Smooth muscle cell (in vitro differentiated cells): ENCODE results near the gene UNC5B. TPM values are rescaled to one million over a fixed set of nuclear protein-coding genes. Genes with fewer than 3 reads are reported as not detected.

Experiments
- DNase-seq: peaks from one replicate; lab custom pipeline; 2025; ENCODE audit not compliant: unreplicated experiment; lab: John Stamatoyannopoulos, UW
- H2AFZ ChIP-seq: fragments of 200-600 bp; sonication (generic); 2 replicates; pipeline ENCODE4 v1.6.0; 2016; ENCODE audit warnings: antibody characterized with exemption, low read depth, mild to moderate bottlenecking
- H3F3A ChIP-seq: fragments of 200-600 bp; sonication (generic); 2 replicates; pipeline ENCODE4 v1.6.0; 2017; ENCODE audit warnings: antibody characterized with exemption, low read depth
- H3K27ac ChIP-seq: fragments of 200-600 bp; sonication (generic); 2 replicates; pipeline ENCODE4 v1.5.1; 2016; ENCODE audit warnings: low read depth, mild to moderate bottlenecking
- H3K27me3 ChIP-seq: fragments of 200-600 bp; sonication (generic); 2 replicates; pipeline ENCODE4 v1.6.1; 2016; ENCODE audit warnings: low read depth, mild to moderate bottlenecking
- H3K36me3 ChIP-seq: fragments of 200-600 bp; sonication (generic); 2 replicates; pipeline ENCODE4 v1.5.1; 2016; ENCODE audit warnings: low read depth
- H3K4me1 ChIP-seq: fragments of 200-600 bp; sonication (generic); 2 replicates; pipeline ENCODE4 v1.5.1; 2016; ENCODE audit warnings: low read depth
- H3K4me2 ChIP-seq: fragments of 200-600 bp; sonication (generic); 2 replicates; pipeline ENCODE4 v1.6.0; 2016; ENCODE audit warnings: mild to moderate bottlenecking
- H3K4me3 ChIP-seq: fragments of 200-600 bp; sonication (generic); 2 replicates; pipeline ENCODE4 v1.5.1; 2016; ENCODE audit warnings: mild to moderate bottlenecking
- H3K79me2 ChIP-seq: fragments of 200-600 bp; sonication (generic); 2 replicates; pipeline ENCODE4 v1.6.0; 2016; ENCODE audit warnings: low read depth, mild to moderate bottlenecking
- H3K9ac ChIP-seq: fragments of 200-600 bp; sonication (generic); 2 replicates; pipeline ENCODE4 v1.6.0; 2016; ENCODE audit warnings: low read depth
- H3K9me3 ChIP-seq: fragments of 200-600 bp; sonication (generic); replicated peaks from 2 replicates; pipeline ENCODE4 v1.5.1; 2016; ENCODE audit warnings: low read depth
- H4K20me1 ChIP-seq: fragments of 200-600 bp; sonication (generic); 2 replicates; pipeline ENCODE4 v1.6.0; 2016; ENCODE audit warnings: low read depth
- WGBS: methylation state at CpG from one replicate; pipeline ENCODE4 v1.1.7; 2016; ENCODE audit warnings: low lambda C conversion rate; 5-methylcytosine and 5-hydroxymethylcytosine counted together
- polyA plus RNA-seq: library from polyadenylated mRNA; unstranded; fragments of >200 nt; fragmentation: Nextera tagmentation; extraction: Ambion mirVana; gene quantifications from 2 replicates; pipeline ENCODE4 v1.2.1, GENCODE V29; 2016
- total RNA-seq: library from RNA; depleted of rRNA; stranded (reverse); fragments of >200 nt; gene quantifications from 2 replicates; pipeline ENCODE4 v1.2.3, GENCODE V29; 2014
- TF ChIP-seq, protein P1 (sequence below): fragments of 200-600 bp; sonication (generic); IDR thresholded peaks from 2 replicates; pipeline ENCODE4 v1.5.1; 2017; ENCODE audit warnings: borderline replicate concordance, mild to moderate bottlenecking, antibody characterized with exemption; ENCODE audit not compliant: insufficient read depth, poor library complexity, severe bottlenecking

Gene UNC5B
- total and polyA plus RNA-seq, 2 experiments from 2014 or later = 89.6 to 142 TPM

DNA sequence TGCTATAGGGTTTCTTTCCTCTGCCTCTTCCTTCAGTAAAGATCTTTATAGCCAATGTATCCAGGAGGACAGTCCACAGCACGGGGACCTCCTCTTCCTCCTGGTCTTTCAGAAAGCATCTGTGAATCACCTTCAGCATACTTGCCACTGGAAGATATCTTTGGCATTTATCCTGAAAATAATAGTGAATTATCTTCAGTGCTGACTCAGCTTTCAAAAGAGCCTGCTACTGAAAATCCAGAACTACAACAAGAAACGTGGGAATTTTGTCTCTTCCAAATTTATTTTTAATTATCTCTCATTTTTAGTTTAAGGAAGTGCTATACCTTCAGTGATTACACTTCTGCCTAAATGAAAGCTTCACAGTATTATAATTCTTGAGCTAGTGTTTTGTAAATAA is 7.6 kb upstream of the UNC5B start:
- no peaks in the 10 kb centered on the region for H3K79me2 ChIP-seq
- no peak for DNase-seq
- H3K9ac ChIP-seq = no peak overlapping the region
- no peaks in the 10 kb centered on the region for H3K9me3 ChIP-seq
- no peak overlapping the region for H3K4me2 ChIP-seq
- no peaks in the 10 kb centered on the region for H3K36me3 ChIP-seq
- no peak overlapping the region for H3K4me3 ChIP-seq
- no peaks in the 10 kb centered on the region for H4K20me1 ChIP-seq
- no peak overlapping the region for H2AFZ ChIP-seq
- H3K4me1 ChIP-seq = peaks cover 12% of the 10 kb centered on the region
- no peak overlapping the region for H3K27ac ChIP-seq
- H3K27me3 ChIP-seq = no peaks in the 10 kb centered on the region
- TF ChIP-seq, protein P1, sequence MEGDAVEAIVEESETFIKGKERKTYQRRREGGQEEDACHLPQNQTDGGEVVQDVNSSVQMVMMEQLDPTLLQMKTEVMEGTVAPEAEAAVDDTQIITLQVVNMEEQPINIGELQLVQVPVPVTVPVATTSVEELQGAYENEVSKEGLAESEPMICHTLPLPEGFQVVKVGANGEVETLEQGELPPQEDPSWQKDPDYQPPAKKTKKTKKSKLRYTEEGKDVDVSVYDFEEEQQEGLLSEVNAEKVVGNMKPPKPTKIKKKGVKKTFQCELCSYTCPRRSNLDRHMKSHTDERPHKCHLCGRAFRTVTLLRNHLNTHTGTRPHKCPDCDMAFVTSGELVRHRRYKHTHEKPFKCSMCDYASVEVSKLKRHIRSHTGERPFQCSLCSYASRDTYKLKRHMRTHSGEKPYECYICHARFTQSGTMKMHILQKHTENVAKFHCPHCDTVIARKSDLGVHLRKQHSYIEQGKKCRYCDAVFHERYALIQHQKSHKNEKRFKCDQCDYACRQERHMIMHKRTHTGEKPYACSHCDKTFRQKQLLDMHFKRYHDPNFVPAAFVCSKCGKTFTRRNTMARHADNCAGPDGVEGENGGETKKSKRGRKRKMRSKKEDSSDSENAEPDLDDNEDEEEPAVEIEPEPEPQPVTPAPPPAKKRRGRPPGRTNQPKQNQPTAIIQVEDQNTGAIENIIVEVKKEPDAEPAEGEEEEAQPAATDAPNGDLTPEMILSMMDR = no peak
- H3F3A ChIP-seq = peaks cover 8% of the 10 kb centered on the region
- 58% methylated on average over 2 of the region's 2 CpGs for WGBS

DNA sequence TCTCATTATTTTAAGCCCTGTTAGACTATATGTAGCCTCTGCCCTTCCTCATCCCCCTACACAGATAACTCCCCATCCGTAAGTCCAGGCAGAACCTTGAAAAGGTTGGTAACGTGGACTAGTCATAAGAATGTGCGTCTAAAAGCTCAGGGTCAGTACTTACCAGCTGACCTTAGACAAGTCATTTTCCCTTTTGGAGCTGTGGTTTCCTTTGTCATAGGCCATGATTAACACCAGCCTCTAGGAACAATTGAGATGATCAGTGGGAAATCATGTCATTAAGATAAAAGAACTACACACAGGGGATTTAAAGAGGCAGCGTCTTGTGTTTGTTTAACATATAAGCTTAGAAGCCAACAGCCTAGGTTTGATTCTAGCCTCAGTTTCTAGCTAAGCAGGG is 6.9 kb upstream of the UNC5B start:
- Histone ChIP-seq H3K27ac (no peak overlapping the region), H3K4me1 (peaks cover 19% of the 10 kb centered on the region), H4K20me1 (no peaks in the 10 kb centered on the region), H3K9ac (no peak overlapping the region), H3K79me2 (no peaks in the 10 kb centered on the region), H3K4me2 (no peak overlapping the region), H3F3A (peaks cover 8% of the 10 kb centered on the region), H2AFZ (no peak overlapping the region), H3K4me3 (no peak overlapping the region), H3K9me3 (no peaks in the 10 kb centered on the region), H3K27me3 (no peaks in the 10 kb centered on the region), H3K36me3 (no peaks in the 10 kb centered on the region)
- TF ChIP-seq, protein P1 = no peak
- 58% methylated on average over 4 of the region's 4 CpGs for WGBS
- DNase-seq = no peak

DNA sequence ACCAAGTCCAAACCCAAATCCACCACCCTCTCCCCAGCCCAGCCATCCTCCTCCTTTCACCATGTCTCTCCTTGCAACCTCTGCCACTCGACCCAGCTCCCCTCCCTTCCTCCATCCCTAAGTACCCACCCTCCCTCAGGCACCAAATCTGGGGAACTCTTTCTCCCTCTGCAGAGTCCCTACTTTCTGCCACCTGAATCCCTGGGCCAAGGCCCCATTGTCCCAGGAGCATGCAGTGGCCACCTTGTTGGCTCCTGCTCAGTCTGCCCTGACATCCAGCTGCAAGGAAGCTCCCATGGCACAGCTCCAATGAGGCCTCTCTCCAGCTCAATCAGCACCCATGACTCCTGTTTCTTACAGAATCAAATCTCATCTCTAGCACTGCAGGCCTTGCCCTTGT is 5.5 kb upstream of the UNC5B start:
- no peaks in the 10 kb centered on the region for H3K9me3 ChIP-seq
- no peak overlapping the region for H3K9ac ChIP-seq

DNA sequence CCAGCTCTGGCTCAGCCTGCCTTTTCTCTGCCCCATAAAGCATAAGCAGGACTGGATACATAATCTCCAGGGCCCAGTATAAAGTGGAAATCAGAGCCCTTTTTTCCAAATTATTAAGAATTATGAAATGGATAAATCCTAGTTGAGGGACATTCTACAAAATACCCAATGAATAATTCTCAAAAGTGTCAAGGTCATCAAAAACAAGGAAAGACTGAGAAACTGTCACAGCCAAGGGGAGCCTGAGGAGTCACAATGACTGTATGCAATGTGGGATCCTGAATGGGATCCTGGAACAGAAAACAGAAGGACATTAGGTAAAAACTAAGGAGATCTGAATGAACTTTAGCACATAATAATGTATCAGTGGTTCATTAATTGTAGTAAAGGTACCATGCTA is 4.8 kb upstream of the UNC5B start:
- Histone ChIP-seq H3K9ac (no peak overlapping the region), H3K36me3 (no peaks in the 10 kb centered on the region), H3K4me1 (peaks cover 17% of the 10 kb centered on the region), H3K27ac (no peak overlapping the region), H3F3A (no peaks in the 10 kb centered on the region), H3K4me3 (no peak overlapping the region), H3K4me2 (no peak overlapping the region), H4K20me1 (peaks cover under 1% of the 10 kb centered on the region), H3K9me3 (no peaks in the 10 kb centered on the region), H3K79me2 (peaks cover 9% of the 10 kb centered on the region), H2AFZ (no peak overlapping the region), H3K27me3 (no peaks in the 10 kb centered on the region)
- no peak for DNase-seq
- TF ChIP-seq, protein P1 = no peak

More for the DNA sequence above, 5.5 kb upstream of the UNC5B start:
- 83% methylated on average over 1 of the region's 1 CpG for WGBS
- TF ChIP-seq, protein P1 = no peak
- Histone ChIP-seq H2AFZ (no peak overlapping the region), H3K4me2 (no peak overlapping the region), H3K36me3 (no peaks in the 10 kb centered on the region), H3K4me3 (no peak overlapping the region), H3K4me1 (peaks cover 18% of the 10 kb centered on the region), H3F3A (peaks cover 5% of the 10 kb centered on the region), H3K79me2 (peaks cover 4% of the 10 kb centered on the region), H3K27ac (no peak overlapping the region), H4K20me1 (no peaks in the 10 kb centered on the region), H3K27me3 (no peaks in the 10 kb centered on the region)
- no peak for DNase-seq
